CD4-positive, alpha-beta T cell treated with Interleukin-1 beta for 1 hour (primary cell): Measurements from ENCODE around the gene RHAG.

Experiments
- DNase-seq, 2 donors: peaks; one replicate each; pipeline ENCODE4 v3.0.0-alpha.2; 2020 to 2022

The RHAG gene

GRCh38 chr6:49563006-49563886, 73.4 kb downstream of the RHAG start:
- DNase-seq = no peak

DNA sequence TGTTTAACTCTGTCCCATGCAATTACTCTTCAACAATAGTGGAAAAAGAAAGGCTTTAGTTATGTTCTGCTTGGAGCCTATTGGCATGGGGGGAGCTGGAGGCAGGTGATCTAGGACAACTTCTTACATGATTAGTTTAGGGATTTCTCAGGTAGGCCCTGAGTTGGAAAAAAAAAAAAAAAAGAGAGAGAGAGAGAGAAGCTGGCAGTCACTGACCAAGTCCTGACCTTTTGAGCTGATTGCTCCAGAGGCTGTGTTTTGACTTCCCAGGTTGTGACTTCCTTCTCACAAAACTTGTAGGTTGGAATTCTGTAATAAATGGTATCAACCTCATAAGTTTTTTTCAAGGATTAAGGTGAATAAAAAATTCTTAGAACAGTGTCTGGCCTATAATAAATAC, 78.4 kb downstream of the RHAG start:
- no peak for DNase-seq

GRCh38 chr6:49557177-49557576, 79.5 kb downstream of the RHAG start:
- DNase-seq = no peak

GRCh38 chr6:49556429-49556837, 80.2 kb downstream of the RHAG start:
- no peak for DNase-seq

DNA sequence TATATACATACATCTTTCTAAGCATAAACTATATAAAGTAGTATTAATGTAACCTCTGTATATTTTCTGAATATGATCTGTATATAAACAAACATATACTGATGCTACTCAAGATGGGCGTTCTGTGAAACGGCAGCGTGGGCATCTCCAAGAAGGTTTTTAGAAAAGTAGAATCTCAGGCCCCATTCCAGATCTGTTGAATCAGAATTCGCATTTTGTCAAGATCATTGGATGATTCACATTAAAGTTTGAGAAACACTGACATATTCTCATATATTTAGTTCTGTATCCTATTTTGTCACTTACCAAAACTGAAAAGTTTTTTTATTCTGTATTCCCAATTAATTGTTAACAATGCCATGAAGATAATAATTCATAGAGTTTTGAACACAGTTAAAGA, 80.7 kb downstream of the RHAG start:
- no peak for DNase-seq
